Measurements from ENCODE around the gene CDKAL1.
"Not testable (repeated sequence)": the region's sequence is repeated elsewhere in the genome, so short reads cannot be mapped to it uniquely, and the experiment has no call there.

Gene CDKAL1

GRCh38 chr6:20608905-20609304, 74.6 kb downstream of the CDKAL1 start:
- no peak for TF ChIP-seq EZH2phosphoT487 (IDR thresholded peaks at IDR 0.05; ENCODE audit: borderline replicate concordance)
- TF ChIP-seq CTCF (conservative IDR thresholded peaks at IDR 0.05; ENCODE audit: low read length) = no peak
- Histone ChIP-seq H3F3A (ENCODE audit: low read depth) (no peaks in the 10 kb centered on the region), H3K9me3 (ENCODE audit: insufficient read depth, low read depth, low read length) (no peaks in the 10 kb centered on the region), H3K9me2 (replicated peaks; ENCODE audit: low read depth, low read length) (no peaks in the 10 kb centered on the region), H3K36me3 (ENCODE audit: insufficient read depth, low read length) (no peaks in the 10 kb centered on the region; the same call in 1 of the 2 replicates), H3K9ac (ENCODE audit: low read depth, low read length, poor library complexity, severe bottlenecking) (peak overlapping the region; percentile 2), H2AFZ (ENCODE audit: low read length) (no peak overlapping the region), H3K4me3 (ENCODE audit: low read length, poor library complexity, severe bottlenecking) (no peak overlapping the region), H3K4me1 (ENCODE audit: insufficient read depth, low read length, poor library complexity, severe bottlenecking) (peaks cover 48% of the 10 kb centered on the region), H3K4me2 (ENCODE audit: low read depth, low read length, poor library complexity, severe bottlenecking) (no peak overlapping the region), H3K27me3 (ENCODE audit: insufficient read depth, low read length, poor library complexity, severe bottlenecking) (no peaks in the 10 kb centered on the region), H3K79me2 (ENCODE audit: insufficient read depth, low read length) (peaks cover 40% of the 10 kb centered on the region), H4K20me1 (ENCODE audit: insufficient read depth, low read length, poor library complexity, severe bottlenecking) (no peaks in the 10 kb centered on the region)

GRCh38 chr6:20609924-20610323, 75.7 kb downstream of the CDKAL1 start:
- H4K20me1 ChIP-seq (ENCODE audit: insufficient read depth, low read length, poor library complexity, severe bottlenecking); H2AFZ ChIP-seq (ENCODE audit: low read length); H3K4me2 ChIP-seq (ENCODE audit: low read depth, low read length, poor library complexity, severe bottlenecking); H3K9me3 ChIP-seq (ENCODE audit: insufficient read depth, low read depth, low read length); H3K27me3 ChIP-seq (ENCODE audit: insufficient read depth, low read length, poor library complexity, severe bottlenecking); H3K9me2 ChIP-seq (replicated peaks; ENCODE audit: low read depth, low read length); H3K9ac ChIP-seq (ENCODE audit: low read depth, low read length, poor library complexity, severe bottlenecking); H3K36me3 ChIP-seq (ENCODE audit: insufficient read depth, low read length); H3F3A ChIP-seq (ENCODE audit: low read depth); H3K4me3 ChIP-seq (ENCODE audit: low read length, poor library complexity, severe bottlenecking): not testable (repeated sequence)
- Histone ChIP-seq H3K79me2 (ENCODE audit: insufficient read depth, low read length) (peaks cover 47% of the 10 kb centered on the region), H3K4me1 (ENCODE audit: insufficient read depth, low read length, poor library complexity, severe bottlenecking) (peaks cover 53% of the 10 kb centered on the region)

GRCh38 chr6:20610636-20611370, 76.5 kb downstream of the CDKAL1 start:
- Histone ChIP-seq H3K79me2 (ENCODE audit: insufficient read depth, low read length) (peaks cover 42% of the 10 kb centered on the region), H3K4me2 (ENCODE audit: low read depth, low read length, poor library complexity, severe bottlenecking) (no peak overlapping the region), H3K9me2 (replicated peaks; ENCODE audit: low read depth, low read length) (no peaks in the 10 kb centered on the region), H3K27me3 (ENCODE audit: insufficient read depth, low read length, poor library complexity, severe bottlenecking) (no peaks in the 10 kb centered on the region), H3K9ac (ENCODE audit: low read depth, low read length, poor library complexity, severe bottlenecking) (no peak overlapping the region), H3K36me3 (ENCODE audit: insufficient read depth, low read length) (no peaks in the 10 kb centered on the region; the same call in 1 of the 2 replicates), H3F3A (ENCODE audit: low read depth) (no peaks in the 10 kb centered on the region), H2AFZ (ENCODE audit: low read length) (no peak overlapping the region), H3K9me3 (ENCODE audit: insufficient read depth, low read depth, low read length) (no peaks in the 10 kb centered on the region), H3K4me3 (ENCODE audit: low read length, poor library complexity, severe bottlenecking) (no peak overlapping the region), H3K4me1 (ENCODE audit: insufficient read depth, low read length, poor library complexity, severe bottlenecking) (peaks cover 48% of the 10 kb centered on the region), H4K20me1 (ENCODE audit: insufficient read depth, low read length, poor library complexity, severe bottlenecking) (no peaks in the 10 kb centered on the region)
- TF ChIP-seq CTCF (conservative IDR thresholded peaks at IDR 0.05; ENCODE audit: low read length) = no peak

GRCh38 chr6:20617537-20617936, 83.3 kb downstream of the CDKAL1 start:
- H3K9ac ChIP-seq (ENCODE audit: low read depth, low read length, poor library complexity, severe bottlenecking) = peak overlapping the region; percentile 89
- H3K9me3 ChIP-seq (ENCODE audit: insufficient read depth, low read depth, low read length); H3K36me3 ChIP-seq (ENCODE audit: insufficient read depth, low read length); H2AFZ ChIP-seq (ENCODE audit: low read length); H3K9me2 ChIP-seq (replicated peaks; ENCODE audit: low read depth, low read length); H3K27me3 ChIP-seq (ENCODE audit: insufficient read depth, low read length, poor library complexity, severe bottlenecking); H4K20me1 ChIP-seq (ENCODE audit: insufficient read depth, low read length, poor library complexity, severe bottlenecking): not testable (repeated sequence)
- H3K4me2 ChIP-seq (ENCODE audit: low read depth, low read length, poor library complexity, severe bottlenecking) = peak overlapping the region; percentile 57
- peaks cover 13% of the 10 kb centered on the region for H3F3A ChIP-seq (ENCODE audit: low read depth)
- peaks cover 43% of the 10 kb centered on the region for H3K79me2 ChIP-seq (ENCODE audit: insufficient read depth, low read length)
- peaks cover 69% of the 10 kb centered on the region for H3K4me1 ChIP-seq (ENCODE audit: insufficient read depth, low read length, poor library complexity, severe bottlenecking)
- H3K4me3 ChIP-seq (ENCODE audit: low read length, poor library complexity, severe bottlenecking) = peak overlapping the region; percentile 8
